ENCODE results near the gene TUBA1C.
A peak's percentile ranks its signal among the peaks of the same experiment; 100 is the strongest.
"Not testable (repeated sequence)": the region's sequence is repeated elsewhere in the genome, so short reads cannot be mapped to it uniquely, and the experiment has no call there.

Gene TUBA1C

DNA sequence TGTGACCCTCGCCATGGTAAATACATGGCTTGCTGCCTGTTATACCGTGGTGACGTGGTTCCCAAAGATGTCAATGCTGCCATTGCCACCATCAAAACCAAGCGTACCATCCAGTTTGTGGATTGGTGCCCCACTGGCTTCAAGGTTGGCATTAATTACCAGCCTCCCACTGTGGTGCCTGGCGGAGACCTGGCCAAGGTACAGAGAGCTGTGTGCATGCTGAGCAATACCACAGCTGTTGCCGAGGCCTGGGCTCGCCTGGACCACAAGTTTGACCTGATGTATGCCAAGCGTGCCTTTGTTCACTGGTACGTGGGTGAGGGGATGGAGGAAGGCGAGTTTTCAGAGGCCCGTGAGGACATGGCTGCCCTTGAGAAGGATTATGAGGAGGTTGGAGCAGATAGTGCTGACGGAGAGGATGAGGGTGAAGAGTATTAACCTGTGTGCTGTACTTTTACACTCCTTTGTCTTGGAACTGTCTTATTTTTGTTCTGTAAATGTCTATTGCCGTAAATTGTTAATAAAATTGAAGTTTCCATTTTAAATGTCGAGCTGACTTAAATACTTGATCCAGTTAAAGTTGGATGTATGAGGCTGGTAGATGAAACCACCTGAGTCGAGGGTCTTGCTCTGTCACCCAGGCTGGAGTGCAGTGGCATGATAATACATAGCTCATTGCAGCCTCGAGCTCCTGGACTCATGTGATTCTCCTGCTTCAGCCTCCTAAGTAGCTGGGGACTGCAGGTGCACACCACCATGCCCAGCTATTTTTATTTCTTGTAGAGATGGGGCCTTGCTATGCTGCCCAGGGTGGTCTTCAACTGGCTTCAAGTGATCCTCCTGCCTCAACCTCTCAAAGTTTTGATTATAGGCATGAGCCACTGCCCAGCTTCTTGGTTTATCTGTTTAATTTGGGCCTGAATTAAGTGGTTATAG, 8.2 kb downstream of the TUBA1C start:
- TF ChIP-seq, protein P1, sequence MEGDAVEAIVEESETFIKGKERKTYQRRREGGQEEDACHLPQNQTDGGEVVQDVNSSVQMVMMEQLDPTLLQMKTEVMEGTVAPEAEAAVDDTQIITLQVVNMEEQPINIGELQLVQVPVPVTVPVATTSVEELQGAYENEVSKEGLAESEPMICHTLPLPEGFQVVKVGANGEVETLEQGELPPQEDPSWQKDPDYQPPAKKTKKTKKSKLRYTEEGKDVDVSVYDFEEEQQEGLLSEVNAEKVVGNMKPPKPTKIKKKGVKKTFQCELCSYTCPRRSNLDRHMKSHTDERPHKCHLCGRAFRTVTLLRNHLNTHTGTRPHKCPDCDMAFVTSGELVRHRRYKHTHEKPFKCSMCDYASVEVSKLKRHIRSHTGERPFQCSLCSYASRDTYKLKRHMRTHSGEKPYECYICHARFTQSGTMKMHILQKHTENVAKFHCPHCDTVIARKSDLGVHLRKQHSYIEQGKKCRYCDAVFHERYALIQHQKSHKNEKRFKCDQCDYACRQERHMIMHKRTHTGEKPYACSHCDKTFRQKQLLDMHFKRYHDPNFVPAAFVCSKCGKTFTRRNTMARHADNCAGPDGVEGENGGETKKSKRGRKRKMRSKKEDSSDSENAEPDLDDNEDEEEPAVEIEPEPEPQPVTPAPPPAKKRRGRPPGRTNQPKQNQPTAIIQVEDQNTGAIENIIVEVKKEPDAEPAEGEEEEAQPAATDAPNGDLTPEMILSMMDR (conservative IDR thresholded peaks at IDR 0.05) = no peak
- H3K27ac ChIP-seq = no peak overlapping the region

DNA sequence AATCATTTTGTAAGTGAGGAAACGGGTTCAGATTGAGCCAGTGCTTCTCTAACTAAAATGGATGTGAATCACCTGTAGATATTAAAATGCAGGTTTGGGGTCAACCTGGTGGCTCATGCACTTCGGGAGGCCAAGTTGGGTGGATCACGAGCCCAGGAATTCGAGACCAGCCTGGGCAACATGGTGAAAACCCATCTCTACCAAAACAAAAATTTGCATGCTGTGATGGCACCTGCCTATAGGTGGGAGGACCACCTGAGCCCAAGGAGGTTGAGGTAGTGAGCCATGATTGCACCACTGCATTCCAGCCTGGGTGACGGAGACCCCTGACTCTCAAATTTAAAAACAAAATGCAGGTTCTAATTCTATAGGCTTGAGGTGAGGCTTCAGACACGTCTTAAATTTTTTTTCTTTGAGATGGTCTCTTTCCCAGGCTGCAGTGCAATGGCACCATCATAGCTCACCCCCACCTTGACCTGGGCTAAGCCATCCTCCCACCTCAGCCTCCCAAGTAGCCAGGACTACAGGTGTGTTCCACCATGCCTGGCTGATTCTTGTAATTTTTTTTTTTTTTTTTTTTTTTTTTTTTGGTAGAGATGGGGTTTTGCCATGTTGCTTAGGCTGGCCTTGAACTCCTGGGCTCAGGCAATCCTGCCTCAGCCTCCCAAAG, 9.0 kb downstream of the TUBA1C start:
- TF ChIP-seq, protein P1 (conservative IDR thresholded peaks at IDR 0.05) = no peak
- no peak overlapping the region for H3K27ac ChIP-seq

DNA sequence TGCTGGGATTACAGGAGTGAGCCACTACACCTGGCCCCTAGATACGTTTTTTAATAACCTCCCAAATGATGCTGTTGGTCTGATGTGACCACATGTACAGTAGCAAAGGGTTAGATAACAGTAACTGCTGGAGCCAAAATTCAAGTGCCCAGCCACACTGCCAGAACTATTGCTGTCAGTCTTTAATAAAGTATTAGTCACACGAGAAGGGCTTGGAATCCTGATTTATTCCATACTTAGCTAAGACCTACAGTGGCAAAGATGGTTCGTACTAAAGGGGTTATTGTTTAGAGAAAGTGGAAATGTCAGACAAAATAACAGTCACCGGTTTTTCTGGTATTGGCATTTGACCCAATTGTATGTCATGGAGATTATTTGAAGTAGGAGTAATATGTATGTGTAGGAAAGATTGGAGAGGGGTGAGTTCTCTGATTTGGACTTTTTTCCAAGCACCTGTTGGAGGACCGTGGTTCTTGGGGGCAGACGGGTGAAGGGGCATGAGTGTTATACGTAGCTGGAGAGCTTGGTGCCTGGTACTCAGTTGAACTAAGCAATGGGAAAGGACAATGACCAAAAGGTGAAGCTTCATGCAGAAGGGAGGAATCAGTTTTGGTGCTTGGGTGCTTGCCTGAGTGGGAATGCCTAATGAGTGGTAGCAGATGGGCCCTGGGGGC, 9.7 kb downstream of the TUBA1C start:
- TF ChIP-seq, protein P1 (conservative IDR thresholded peaks at IDR 0.05) = no peak
- H3K27ac ChIP-seq = no peak overlapping the region

DNA sequence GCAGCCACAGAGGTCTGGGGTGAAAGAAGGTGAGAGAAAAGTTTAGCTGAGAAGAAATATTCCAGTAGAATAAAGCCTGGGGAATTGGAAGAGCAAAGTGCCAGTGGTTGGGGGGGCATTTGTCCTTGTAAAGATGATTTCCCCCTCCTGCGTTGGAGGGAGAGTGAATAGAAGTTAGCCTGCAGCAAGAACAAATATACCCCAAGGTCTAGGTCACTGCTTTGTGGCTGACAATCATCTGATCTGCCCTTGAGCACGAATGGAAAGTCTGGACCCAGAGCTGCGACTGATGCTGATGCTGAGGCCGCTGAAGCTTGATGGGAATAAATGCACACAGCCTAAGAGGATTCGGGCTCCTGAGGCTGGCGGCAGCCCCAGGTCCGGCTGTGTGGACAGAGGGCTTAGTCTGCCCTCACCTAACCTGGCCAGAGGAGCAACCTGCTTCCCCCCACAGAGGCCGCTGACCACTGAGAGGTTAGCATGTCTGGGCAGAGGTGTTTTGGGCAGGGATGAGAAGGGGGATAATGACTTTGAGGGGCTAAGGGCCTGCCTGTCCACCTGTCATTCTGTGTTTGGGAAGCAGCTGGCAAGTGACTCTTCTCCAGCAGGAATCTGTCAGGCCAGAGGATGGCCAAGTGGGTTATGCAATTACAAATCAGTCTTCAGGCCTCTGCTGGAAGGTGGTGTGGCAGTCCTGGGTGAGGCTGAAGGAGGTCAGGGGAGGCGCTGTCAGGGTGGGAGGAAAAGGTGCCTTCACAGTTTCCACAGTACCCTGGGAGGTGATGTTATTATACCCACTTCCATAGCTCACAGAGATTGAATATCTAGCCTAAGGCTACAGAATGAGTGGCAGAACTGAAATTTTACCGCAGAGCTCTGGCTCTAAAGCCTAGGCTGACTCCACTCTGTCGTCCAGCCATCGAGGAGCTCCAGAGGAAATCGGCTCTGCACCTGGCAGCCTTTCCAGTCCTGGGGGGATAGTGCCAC, 11.7 kb downstream of the TUBA1C start:
- no peak overlapping the region for H3K27ac ChIP-seq
- TF ChIP-seq, protein P1 (conservative IDR thresholded peaks at IDR 0.05) = no peak

DNA sequence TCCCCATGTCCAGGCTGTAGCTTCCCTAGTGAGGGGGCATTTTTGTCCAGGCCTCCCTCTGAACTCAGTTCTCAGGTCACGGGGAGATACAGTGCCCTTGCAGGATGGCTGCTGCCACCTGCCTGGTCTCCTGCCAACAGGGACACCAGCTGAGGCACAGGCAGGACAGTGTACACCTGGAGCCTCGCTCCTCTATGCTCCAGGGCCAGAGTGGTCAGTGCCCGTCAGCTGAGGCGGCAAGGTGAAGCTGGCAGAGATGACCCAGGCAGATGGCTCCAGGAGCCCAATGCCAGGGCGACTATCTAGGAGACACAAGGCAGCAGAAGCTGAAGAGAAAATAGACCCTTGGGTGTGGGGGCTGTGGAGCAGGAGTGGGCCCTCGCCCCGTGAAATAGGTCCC, 12.6 kb downstream of the TUBA1C start:
- no peak overlapping the region for H3K27ac ChIP-seq
- TF ChIP-seq, protein P1 (conservative IDR thresholded peaks at IDR 0.05) = no peak

DNA sequence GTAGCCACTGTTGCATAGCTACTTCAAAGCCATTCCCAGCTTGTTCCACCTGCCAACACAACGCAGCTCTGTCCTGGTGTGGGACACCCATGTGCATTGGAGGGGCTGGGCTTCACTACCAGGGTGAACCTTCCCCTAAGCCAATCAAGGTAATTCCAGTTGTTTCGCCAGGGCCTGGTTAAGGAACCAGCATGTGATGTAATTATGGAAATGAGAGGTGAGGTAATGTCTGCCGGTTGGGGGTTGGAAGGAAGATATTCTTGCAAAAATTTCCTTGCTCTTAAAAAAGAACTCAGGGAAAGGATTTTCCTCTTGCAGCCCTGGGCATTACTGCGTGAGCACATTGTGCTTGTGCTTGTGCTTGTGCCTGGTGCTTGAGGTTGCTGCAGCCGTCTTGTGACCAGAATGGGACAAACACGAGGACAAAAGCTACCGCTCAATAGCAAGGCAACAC, 14.9 kb downstream of the TUBA1C start:
- TF ChIP-seq, protein P1 (conservative IDR thresholded peaks at IDR 0.05) = no peak
- H3K27ac ChIP-seq = peak overlapping the region; percentile 13; the same call in 1 of the 2 replicates

DNA sequence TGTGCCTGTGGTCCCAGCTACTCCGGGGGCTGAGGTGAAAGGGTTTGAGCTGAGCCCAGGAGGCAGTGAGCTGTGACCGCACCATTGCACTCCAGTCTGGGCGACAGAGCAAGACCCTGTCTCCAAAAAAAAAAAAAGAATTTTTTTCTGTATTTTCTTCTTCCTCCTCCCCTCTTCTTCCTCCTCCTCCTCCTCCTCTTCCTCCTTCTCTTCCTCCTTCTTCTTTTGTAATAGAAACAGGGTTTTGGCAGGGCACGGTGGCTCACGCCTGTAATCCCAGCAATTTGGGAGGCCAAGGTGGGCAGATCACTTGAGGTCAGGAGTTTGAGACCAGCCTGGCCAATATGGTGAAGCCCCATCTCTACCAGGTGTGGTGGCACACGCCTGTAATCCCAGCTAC, 15.7 kb downstream of the TUBA1C start:
- H3K27ac ChIP-seq = not testable (repeated sequence)

Measured in VCaP (cell line).